Lung (tissue), 12 donors: ENCODE data around the gene KRAS. TPM values are rescaled to one million over a fixed set of nuclear protein-coding genes. Genes with fewer than 3 reads are reported as not detected.

ENCODE experiments used
- ATAC-seq: fragments of 200-7000 bp; cut with Tn5 transposase; one replicate; pipeline ENCODE4 v1.9.1; 2020; ENCODE audit warnings: moderate number of reproducible peaks; ENCODE audit not compliant: insufficient read depth, low FRiP score
- DNase-seq, 3 donors: peaks; one replicate each; pipeline ENCODE4 v3.0.0-alpha.2; 2013 to 2017
- H3K27ac ChIP-seq, 2 donors: one replicate each; pipeline ENCODE4 v1.5.1; 2013; ENCODE audit warnings: mild to moderate bottlenecking in 2 of 2, moderate library complexity in 2 of 2, control low read depth in 1 of 2, inconsistent platforms in 1 of 2, low read depth in 1 of 2, low read length in 1 of 2
- H3K27me3 ChIP-seq, 3 donors: one replicate each; pipeline ENCODE4 v1.5.1; 2013; ENCODE audit warnings: low read length in 2 of 3; ENCODE audit not compliant: control insufficient read depth in 3 of 3, insufficient read depth in 3 of 3
- H3K36me3 ChIP-seq, 4 donors: one replicate each; pipeline ENCODE4 v1.5.1; 2013; ENCODE audit warnings: low read length in 4 of 4, mild to moderate bottlenecking in 1 of 4, moderate library complexity in 1 of 4; ENCODE audit not compliant: control insufficient read depth in 4 of 4, insufficient read depth in 4 of 4
- H3K4me1 ChIP-seq, 5 donors: one replicate each; pipeline ENCODE4 v1.5.1; 2013; ENCODE audit warnings: low read length in 5 of 5, mild to moderate bottlenecking in 2 of 5, moderate library complexity in 1 of 5; ENCODE audit not compliant: control insufficient read depth in 5 of 5, insufficient read depth in 5 of 5
- H3K4me3 ChIP-seq: one replicate; pipeline ENCODE4 v1.5.1; 2013; ENCODE audit warnings: mild to moderate bottlenecking, control low read depth, moderate library complexity
- H3K9ac ChIP-seq, 2 donors: one replicate each; pipeline ENCODE4 v1.5.1; 2013; ENCODE audit warnings: low read length in 2 of 2, control low read depth in 1 of 2; ENCODE audit not compliant: insufficient read depth in 1 of 2
- H3K9me3 ChIP-seq, 4 donors: one replicate each; pipeline ENCODE4 v1.5.1; 2013; ENCODE audit warnings: low read length in 3 of 4, mild to moderate bottlenecking in 1 of 4, moderate library complexity in 1 of 4; ENCODE audit not compliant: control insufficient read depth in 4 of 4, insufficient read depth in 3 of 4
- WGBS, 2 donors: extraction: QIAGEN DNeasy Blood & Tissue Kit; methylation state at CpG; one replicate each; pipeline ENCODE4 v1.1.7; 2013; 5-methylcytosine and 5-hydroxymethylcytosine counted together
- polyA plus RNA-seq, 2 donors: library from polyadenylated mRNA; stranded (reverse); fragments of 200-250 nt; gene quantifications; one replicate each; pipeline ENCODE4 v1.2.1, GENCODE V29; 2013
- total RNA-seq, 2 donors: library from RNA; depleted of rRNA in 1 of 2; stranded (reverse); fragments of >200 nt in 1 of 2; gene quantifications; one replicate each; pipeline ENCODE4 v1.2.1, GENCODE V29; 2014 to 2021
- TF ChIP-seq, protein P1 (sequence below): IDR thresholded peaks from 2 replicates; pipeline ENCODE4 v1.5.1; 2012; ENCODE audit warnings: mild to moderate bottlenecking; ENCODE audit errors: control extremely low read depth, extremely low read depth
- donor health status: control.
- donor health status: control.
- donor health status: Bipolar disorder and iron deficiency.
- donor health status: healthy.
- donor health status: DM: yes; HTN: yes; CAD: no.

Gene KRAS
- total and polyA plus RNA-seq, 4 donors: 9.8 to 30.4 (median 18.2) TPM

DNA sequence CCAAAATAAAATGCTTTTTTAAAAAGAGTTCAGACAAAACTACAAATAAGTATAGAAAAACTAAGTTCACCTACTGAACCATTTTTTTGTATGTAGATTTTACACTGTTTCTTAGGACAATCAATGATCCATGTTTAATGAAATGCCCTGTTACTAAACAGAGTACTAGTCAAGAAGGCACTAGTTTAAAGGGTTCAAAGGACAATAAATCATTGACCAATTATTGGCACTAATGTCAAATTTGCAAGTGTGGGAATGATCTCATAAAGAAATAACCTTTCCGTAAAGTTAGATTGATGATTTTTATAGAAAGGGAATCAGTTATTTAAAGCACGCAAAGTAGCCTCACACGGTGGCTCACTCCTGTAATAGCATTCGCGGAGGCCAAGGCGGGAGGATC, 59.9 kb downstream of the KRAS start:
- ATAC-seq (no peak), DNase-seq (no peak)
- 93 to 95% methylated on average over 6 of the region's 6 CpGs for WGBS, 2 donors
- peaks cover 0 to 9% (median 0%) of the 10 kb centered on the region in 5 donors for H3K4me1 ChIP-seq
- H3K9ac ChIP-seq: no peak overlapping the region
- H3K27me3 ChIP-seq: no peaks in the 10 kb centered on the region
- no peaks in the 10 kb centered on the region for H3K36me3 ChIP-seq
- H3K4me3 ChIP-seq: no peak overlapping the region
- H3K27ac ChIP-seq: no peak overlapping the region
- TF ChIP-seq, protein P1, sequence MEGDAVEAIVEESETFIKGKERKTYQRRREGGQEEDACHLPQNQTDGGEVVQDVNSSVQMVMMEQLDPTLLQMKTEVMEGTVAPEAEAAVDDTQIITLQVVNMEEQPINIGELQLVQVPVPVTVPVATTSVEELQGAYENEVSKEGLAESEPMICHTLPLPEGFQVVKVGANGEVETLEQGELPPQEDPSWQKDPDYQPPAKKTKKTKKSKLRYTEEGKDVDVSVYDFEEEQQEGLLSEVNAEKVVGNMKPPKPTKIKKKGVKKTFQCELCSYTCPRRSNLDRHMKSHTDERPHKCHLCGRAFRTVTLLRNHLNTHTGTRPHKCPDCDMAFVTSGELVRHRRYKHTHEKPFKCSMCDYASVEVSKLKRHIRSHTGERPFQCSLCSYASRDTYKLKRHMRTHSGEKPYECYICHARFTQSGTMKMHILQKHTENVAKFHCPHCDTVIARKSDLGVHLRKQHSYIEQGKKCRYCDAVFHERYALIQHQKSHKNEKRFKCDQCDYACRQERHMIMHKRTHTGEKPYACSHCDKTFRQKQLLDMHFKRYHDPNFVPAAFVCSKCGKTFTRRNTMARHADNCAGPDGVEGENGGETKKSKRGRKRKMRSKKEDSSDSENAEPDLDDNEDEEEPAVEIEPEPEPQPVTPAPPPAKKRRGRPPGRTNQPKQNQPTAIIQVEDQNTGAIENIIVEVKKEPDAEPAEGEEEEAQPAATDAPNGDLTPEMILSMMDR: no peak
- H3K9me3 ChIP-seq: no peaks in the 10 kb centered on the region

DNA sequence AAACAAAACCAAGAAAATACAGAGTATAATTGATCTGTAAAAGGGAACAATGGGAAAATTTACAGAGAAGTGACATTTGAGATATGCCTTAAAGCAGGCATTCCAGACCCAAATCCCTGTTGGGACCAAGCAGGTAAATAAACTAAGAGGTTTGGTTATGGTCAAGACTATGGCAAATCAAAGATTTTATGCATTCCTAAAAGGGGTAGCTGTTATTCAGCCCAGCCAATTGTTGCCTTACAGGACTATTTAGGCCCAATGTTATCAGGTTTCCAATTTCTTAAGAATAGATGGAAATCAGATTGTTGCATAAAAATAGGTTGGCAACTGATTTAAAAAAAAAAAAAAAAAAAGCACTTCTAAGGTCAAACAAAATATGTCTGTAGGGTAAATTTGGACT, 61.1 kb downstream of the KRAS start:
- no peaks in the 10 kb centered on the region for H3K36me3 ChIP-seq
- H3K9ac ChIP-seq: no peak overlapping the region
- H3K4me1 ChIP-seq: peaks cover 0 to 8% (median 0%) of the 10 kb centered on the region in 5 donors
- H3K27ac ChIP-seq: no peak overlapping the region
- no peaks in the 10 kb centered on the region for H3K27me3 ChIP-seq
- TF ChIP-seq, protein P1: no peak
- H3K4me3 ChIP-seq: no peak overlapping the region
- no peak for ATAC-seq
- DNase-seq: no peak
- H3K9me3 ChIP-seq: no peaks in the 10 kb centered on the region

GRCh38 chr12:25187781-25188180, 62.9 kb downstream of the KRAS start:
- Histone ChIP-seq H3K4me3 (no peak overlapping the region), H3K27me3 (no peaks in the 10 kb centered on the region), H3K36me3 (no peaks in the 10 kb centered on the region), H3K4me1 (no peaks in the 10 kb centered on the region), H3K9ac (no peak overlapping the region), H3K9me3 (no peaks in the 10 kb centered on the region), H3K27ac (no peak overlapping the region)
- DNase-seq (no peak), ATAC-seq (no peak)
- TF ChIP-seq, protein P1: no peak
- whole genome bisulfite sequencing, 2 donors: 95% methylated on average over 2 of the region's 2 CpGs

DNA sequence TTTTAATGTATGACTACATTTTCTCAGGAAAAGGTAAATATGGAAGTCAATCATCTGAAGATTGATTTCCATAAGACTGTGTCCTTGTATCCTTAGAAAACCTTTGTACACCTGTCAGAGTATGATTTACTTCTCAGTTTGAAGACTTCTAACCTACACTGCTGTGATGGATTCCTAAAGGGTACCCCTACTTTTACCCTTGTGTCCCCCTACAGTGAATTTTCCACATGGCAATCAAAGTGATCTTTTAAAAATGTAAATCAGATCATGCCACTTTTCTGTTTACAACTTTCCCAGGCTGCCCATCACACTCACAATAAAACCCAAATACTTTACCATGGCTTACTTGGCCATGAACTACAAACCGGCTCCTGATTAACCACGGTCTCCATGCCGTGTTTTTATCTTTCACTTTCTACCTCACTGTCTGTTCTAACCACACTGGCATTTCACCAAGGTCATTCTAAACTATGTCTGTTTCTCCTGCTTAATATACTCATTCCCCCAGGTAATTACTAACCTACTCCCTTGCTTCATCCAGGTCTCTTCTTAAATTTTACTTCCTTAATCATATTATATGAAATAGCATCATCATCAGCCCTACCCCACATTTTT, 63.8 kb downstream of the KRAS start:
- Histone ChIP-seq H3K27me3 (no peaks in the 10 kb centered on the region), H3K36me3 (no peaks in the 10 kb centered on the region), H3K27ac (no peak overlapping the region), H3K4me3 (no peak overlapping the region), H3K9me3 (no peaks in the 10 kb centered on the region), H3K4me1 (no peaks in the 10 kb centered on the region), H3K9ac (no peak overlapping the region)
- TF ChIP-seq, protein P1: no peak
- ATAC-seq (no peak), DNase-seq (no peak)
- WGBS, 2 donors: 83 to 91% methylated on average over 3 of the region's 3 CpGs
